22Rv1 (cell line): Measurements from ENCODE around the gene NPSR1.

Experiments used
- H3K27ac ChIP-seq: fragments of 450-650 bp; 2 replicates; pipeline ENCODE4 v1.5.1; 2017
- CTCF ChIP-seq: fragments of 450-650 bp; IDR thresholded peaks from 2 replicates; pipeline ENCODE4 v1.5.1; 2017; ENCODE audit warnings: mild to moderate bottlenecking
- ZFX ChIP-seq: fragments of 450-650 bp; IDR thresholded peaks from 2 replicates; pipeline ENCODE4 v1.6.1; 2017; ENCODE audit warnings: antibody characterized with exemption, borderline replicate concordance

NPSR1 gene

GRCh38 chr7:34837316-34837715, 179.3 kb downstream of the NPSR1 start:
- no peak overlapping the region for H3K27ac ChIP-seq
- TF ChIP-seq CTCF: no peak
- TF ChIP-seq ZFX: no peak

- TF ChIP-seq ZFX (no peak), CTCF (no peak)
- H3K27ac ChIP-seq: no peak overlapping the region
Observed at GRCh38 chr7:34837801-34838201, 179.8 kb downstream of the NPSR1 start.

- no peak overlapping the region for H3K27ac ChIP-seq
- no peak for TF ChIP-seq ZFX
- TF ChIP-seq CTCF: no peak
Observed at GRCh38 chr7:34838329-34838728, 180.3 kb downstream of the NPSR1 start.

- no peak for TF ChIP-seq CTCF
- H3K27ac ChIP-seq: no peak overlapping the region
Observed at GRCh38 chr7:34839645-34840044, 181.6 kb downstream of the NPSR1 start.

- no peak overlapping the region for H3K27ac ChIP-seq
- TF ChIP-seq ZFX (no peak), CTCF (no peak)
Observed at GRCh38 chr7:34840176-34840785, 182.3 kb downstream of the NPSR1 start.

GRCh38 chr7:34841326-34841725, 183.3 kb downstream of the NPSR1 start:
- TF ChIP-seq ZFX (no peak), CTCF (no peak)
- H3K27ac ChIP-seq: no peak overlapping the region

GRCh38 chr7:34842782-34843181, 184.8 kb downstream of the NPSR1 start:
- TF ChIP-seq ZFX (no peak), CTCF (no peak)
- H3K27ac ChIP-seq: no peak overlapping the region
